K562 (cell line): ENCODE results near the gene GALM. TPM values are rescaled to one million over a fixed set of nuclear protein-coding genes. Genes with fewer than 3 reads are reported as not detected.

Source experiments
- ATF7 ChIP-seq: fragments of 450-650 bp; IDR thresholded peaks from 2 replicates; pipeline ENCODE4 v1.7.1; 2014; ENCODE audit warnings: mild to moderate bottlenecking, moderate library complexity
- CBFA2T2 ChIP-seq: fragments of 450-650 bp; conservative IDR thresholded peaks from 2 replicates; pipeline ENCODE4 v1.6.1; 2017; ENCODE audit warnings: mild to moderate bottlenecking
- CBFB ChIP-seq: sonication (generic); formaldehyde crosslinking; IDR thresholded peaks from 2 replicates; pipeline ENCODE4 v1.4.0; 2020; ENCODE audit warnings: mild to moderate bottlenecking, missing genetic modification reagents
- CCNT2 ChIP-seq: IDR thresholded peaks from 2 replicates; pipeline ENCODE4 v1.6.1; 2011; ENCODE audit warnings: borderline replicate concordance, low read depth, mild to moderate bottlenecking, moderate library complexity, mixed read lengths, low read length; ENCODE audit not compliant: insufficient read length; ENCODE audit errors: extremely low read depth
- CXXC5 ChIP-seq: fragments of 250-450 bp; sonication (Bioruptor Pico); IDR thresholded peaks from 2 replicates; pipeline ENCODE4 v1.8.0; 2022; ENCODE audit warnings: inconsistent platforms, mild to moderate bottlenecking, moderate library complexity
- ESRRB ChIP-seq: fragments of 250-450 bp; sonication (Bioruptor Pico); IDR thresholded peaks from 2 replicates; pipeline ENCODE4 v1.5.0; 2020; ENCODE audit warnings: mild to moderate bottlenecking, moderate library complexity, borderline replicate concordance
- FOXJ3 ChIP-seq: sonication (generic); formaldehyde crosslinking; IDR thresholded peaks from 2 replicates; pipeline ENCODE4 v1.4.0; 2020; ENCODE audit warnings: mild to moderate bottlenecking, missing genetic modification reagents
- ILK ChIP-seq: fragments of 450-650 bp; IDR thresholded peaks from 2 replicates; pipeline ENCODE4 v1.6.1; 2016; ENCODE audit warnings: missing genetic modification characterization, low read depth, mild to moderate bottlenecking, missing compliant biosample characterization, moderate library complexity, borderline replicate concordance
- MEF2D ChIP-seq: conservative IDR thresholded peaks from 2 replicates; pipeline ENCODE4 v1.6.1; 2016; ENCODE audit warnings: low read depth, missing genetic modification characterization, missing compliant biosample characterization
- NCOR1 ChIP-seq: fragments of 450-650 bp; IDR thresholded peaks from 2 replicates; pipeline ENCODE4 v1.6.1; 2016; ENCODE audit warnings: mild to moderate bottlenecking, moderate library complexity
- NFRKB ChIP-seq: fragments of 450-650 bp; IDR thresholded peaks from 2 replicates; pipeline ENCODE4 v1.6.1; 2016; ENCODE audit warnings: low read depth
- NR2C1 ChIP-seq, 2 experiments: fragments of 450-650 bp; IDR thresholded peaks; 2 replicates each; pipeline ENCODE4 v1.6.1; 2017; ENCODE audit warnings: mild to moderate bottlenecking in 2 of 2, antibody characterized with exemption in 1 of 2, inconsistent platforms in 1 of 2, missing compliant biosample characterization in 1 of 2, missing genetic modification characterization in 1 of 2
- PRPF4 ChIP-seq: fragments of 200-400 bp; formaldehyde crosslinking; IDR thresholded peaks from one replicate; pipeline ENCODE4 v1.6.1; 2017; ENCODE audit warnings: low read length, low read depth, mild to moderate bottlenecking; ENCODE audit not compliant: insufficient read depth, poor library complexity, severe bottlenecking
- RCOR1 ChIP-seq, 2 experiments: IDR thresholded peaks; 2 replicates each; pipeline ENCODE4 v1.6.1; 2012; ENCODE audit warnings: low read depth in 2 of 2, low read length in 2 of 2, borderline replicate concordance in 1 of 2, improper control_type of control experiment in 1 of 2
- SMARCE1 ChIP-seq: fragments of 450-650 bp; IDR thresholded peaks from 2 replicates; pipeline ENCODE4 v1.7.1; 2016; ENCODE audit warnings: mild to moderate bottlenecking
- SOX6 ChIP-seq: fragments of 450-650 bp; IDR thresholded peaks from 2 replicates; pipeline ENCODE4 v1.6.1; 2014; ENCODE audit warnings: mild to moderate bottlenecking
- STAG1 ChIP-seq: sonication (generic); formaldehyde crosslinking; IDR thresholded peaks from 2 replicates; pipeline ENCODE4 v1.5.0; 2020; ENCODE audit warnings: missing genetic modification reagents, borderline replicate concordance
- TBL1XR1 ChIP-seq, 2 experiments: IDR thresholded peaks; 2 replicates each; pipeline ENCODE4 v1.6.1; 2012; ENCODE audit warnings: improper control_type of control experiment in 2 of 2, low read length in 2 of 2, mild to moderate bottlenecking in 1 of 2
- THAP7 ChIP-seq: fragments of 250-450 bp; sonication (Bioruptor Pico); IDR thresholded peaks from 2 replicates; pipeline ENCODE4 v1.5.0; 2021
- TOE1 ChIP-seq, 2 experiments: fragments of 450-650 bp in 1 of 2; sonication (generic) in 1 of 2; formaldehyde crosslinking in 1 of 2; IDR thresholded peaks; 2 replicates each; pipeline versions ENCODE4 v1.7.1 to v1.8.0; 2016 to 2022; ENCODE audit warnings: borderline replicate concordance in 2 of 2, mild to moderate bottlenecking in 2 of 2, antibody characterized with exemption in 1 of 2, inconsistent platforms in 1 of 2, low read depth in 1 of 2, missing genetic modification reagents in 1 of 2, moderate library complexity in 1 of 2
- ZNF197 ChIP-seq: fragments of 200-800 bp; sonication (Bioruptor generic); IDR thresholded peaks from 2 replicates; pipeline ENCODE4 v1.6.1; 2016; ENCODE audit warnings: low read depth, missing genetic modification characterization, missing compliant biosample characterization
- ZNF224 ChIP-seq: sonication (generic); formaldehyde crosslinking; IDR thresholded peaks from 2 replicates; pipeline ENCODE4 v1.8.0; 2022; ENCODE audit warnings: mild to moderate bottlenecking, missing genetic modification reagents
- ZNF282 ChIP-seq: sonication (generic); formaldehyde crosslinking; IDR thresholded peaks from 2 replicates; pipeline ENCODE4 v1.8.1; 2023; ENCODE audit warnings: missing genetic modification reagents
- ZNF436 ChIP-seq: fragments of 250-450, 450-650 bp; sonication (Bioruptor Pico); formaldehyde crosslinking; IDR thresholded peaks from 2 replicates; pipeline ENCODE4 v1.7.0; 2020; ENCODE audit warnings: mild to moderate bottlenecking
- ZNF766 ChIP-seq: fragments of 200-800 bp; sonication (Bioruptor generic); conservative IDR thresholded peaks from 2 replicates; pipeline ENCODE4 v1.6.1; 2016; ENCODE audit warnings: missing genetic modification characterization, missing compliant biosample characterization
- polyA plus RNA-seq, 8 experiments: library from polyadenylated mRNA; depleted of rRNA in 4 of 8; stranded (reverse) in 5 of 8; unstranded in 3 of 8; fragments of >200 nt; fragmentation: Nextera tagmentation in 2 of 8; fragmentation: Illumina TruSeq in 1 of 8; extraction: Ambion mirVana in 2 of 8; extraction: Trizol in 1 of 8; gene quantifications; 2 replicates each; pipeline versions ENCODE4 v1.2.1 to v1.2.3, GENCODE V29; 2011 to 2014; ENCODE audit warnings: inconsistent platforms in 1 of 8, missing spikeins in 1 of 8
- total RNA-seq, 7 experiments: library from RNA; depleted of rRNA in 6 of 7; stranded (reverse); fragments of >200 nt in 6 of 7; fragmentation: Illumina TruSeq in 2 of 7; extraction: Trizol in 2 of 7; gene quantifications; 2 replicates each; pipeline versions ENCODE4 v1.2.1 to v1.2.3, GENCODE V29; 2011 to 2021; ENCODE audit warnings: low replicate concordance in 1 of 7
- TF ChIP-seq, protein P1 (sequence below): fragments of 450-650 bp; IDR thresholded peaks from 2 replicates; pipeline ENCODE4 v1.6.1; 2016
- TF ChIP-seq, protein P2 (sequence below): fragments of 250-450 bp; sonication (Bioruptor Pico); IDR thresholded peaks from 2 replicates; pipeline ENCODE4 v1.5.0; 2020; ENCODE audit warnings: mild to moderate bottlenecking

Gene GALM
- total and polyA plus RNA-seq, 9 of the 15 experiments (the other 6 are each of a cell fraction or from before 2014, with no cell fraction given) = 22.1 to 51.7 (median 27.9) TPM

DNA sequence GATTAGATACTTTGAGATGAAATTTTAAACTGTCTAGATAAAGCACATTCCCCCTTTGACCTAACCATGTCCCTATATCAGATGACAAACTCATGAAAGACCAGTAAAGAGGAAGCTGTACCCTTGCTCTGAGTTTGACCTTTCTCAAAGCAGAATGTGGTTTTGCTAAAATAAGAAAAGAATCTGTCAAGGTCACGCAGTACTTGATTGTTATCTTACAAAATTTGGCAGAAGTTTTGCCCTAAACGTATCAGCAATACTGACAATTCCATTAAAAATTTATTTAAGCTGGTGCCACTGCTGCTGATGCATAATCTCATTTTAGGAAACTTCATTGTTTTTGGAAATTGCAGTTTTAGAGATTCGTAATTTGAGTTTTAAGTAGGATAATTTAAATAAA is 31.2 kb upstream of the GALM start (continued):
- TF ChIP-seq, protein P1, sequence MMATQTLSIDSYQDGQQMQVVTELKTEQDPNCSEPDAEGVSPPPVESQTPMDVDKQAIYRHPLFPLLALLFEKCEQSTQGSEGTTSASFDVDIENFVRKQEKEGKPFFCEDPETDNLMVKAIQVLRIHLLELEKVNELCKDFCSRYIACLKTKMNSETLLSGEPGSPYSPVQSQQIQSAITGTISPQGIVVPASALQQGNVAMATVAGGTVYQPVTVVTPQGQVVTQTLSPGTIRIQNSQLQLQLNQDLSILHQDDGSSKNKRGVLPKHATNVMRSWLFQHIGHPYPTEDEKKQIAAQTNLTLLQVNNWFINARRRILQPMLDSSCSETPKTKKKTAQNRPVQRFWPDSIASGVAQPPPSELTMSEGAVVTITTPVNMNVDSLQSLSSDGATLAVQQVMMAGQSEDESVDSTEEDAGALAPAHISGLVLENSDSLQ = 0 out of 2 replicates have a peak, but pooled peaks have one; percentile 14
- TF ChIP-seq ESRRB (CRISPR knock-in tag) (no peak), CBFB (CRISPR knock-in tag) (no peak), STAG1 (CRISPR knock-in tag) (no peak), ZNF282 (CRISPR knock-in tag) (no peak), THAP7 (CRISPR knock-in tag) (no peak), ZNF197 (CRISPR knock-in tag) (0 out of 2 replicates have a peak, but pooled peaks have one; percentile 53), CBFA2T2 (no peak), ZNF436 (no peak), PRPF4 (no peak), NR2C1 (IDR thresholded peaks at IDR 0.05) (peak; percentile 77), NR2C1 (tag; IDR thresholded peaks at IDR 0.05) (peak; percentile 85), ATF7 (peak; percentile 18; the same call in 1 of the 2 replicates), CXXC5 (CRISPR knock-in tag) (peak; percentile 25; the same call in 1 of the 2 replicates), ZNF766 (peak; percentile 45; the same call in 1 of the 2 replicates), RCOR1 (IDR thresholded peaks at IDR 0.05; ENCODE audit: borderline replicate concordance in 1 of 2, low read depth in 2 of 2, low read length in 2 of 2) (peak in 1 of 2 experiments; percentile 97; a peak in 2 of 4 replicates), ZNF224 (no peak), TBL1XR1 (IDR thresholded peaks at IDR 0.05; ENCODE audit: low read length in 2 of 2) (peak in 1 of 2 experiments; percentile 53; a peak in 2 of 4 replicates), MEF2D (peak; percentile 96), SMARCE1 (peak; percentile 76; the same call in 1 of the 2 replicates), NCOR1 (0 out of 2 replicates have a peak, but pooled peaks have one; percentile 23), TOE1 (IDR thresholded peaks at IDR 0.05; ENCODE audit: borderline replicate concordance) (no peak), TOE1 (CRISPR knock-in tag; IDR thresholded peaks at IDR 0.05; ENCODE audit: borderline replicate concordance, low read depth) (no peak), FOXJ3 (CRISPR knock-in tag) (no peak), NFRKB (no peak), CCNT2 (peak; percentile 38), SOX6 (peak; percentile 83), ILK (no peak)
- TF ChIP-seq, protein P2, sequence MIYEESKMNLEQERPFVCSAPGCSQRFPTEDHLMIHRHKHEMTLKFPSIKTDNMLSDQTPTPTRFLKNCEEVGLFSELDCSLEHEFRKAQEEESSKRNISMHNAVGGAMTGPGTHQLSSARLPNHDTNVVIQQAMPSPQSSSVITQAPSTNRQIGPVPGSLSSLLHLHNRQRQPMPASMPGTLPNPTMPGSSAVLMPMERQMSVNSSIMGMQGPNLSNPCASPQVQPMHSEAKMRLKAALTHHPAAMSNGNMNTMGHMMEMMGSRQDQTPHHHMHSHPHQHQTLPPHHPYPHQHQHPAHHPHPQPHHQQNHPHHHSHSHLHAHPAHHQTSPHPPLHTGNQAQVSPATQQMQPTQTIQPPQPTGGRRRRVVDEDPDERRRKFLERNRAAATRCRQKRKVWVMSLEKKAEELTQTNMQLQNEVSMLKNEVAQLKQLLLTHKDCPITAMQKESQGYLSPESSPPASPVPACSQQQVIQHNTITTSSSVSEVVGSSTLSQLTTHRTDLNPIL (CRISPR knock-in tag) = no peak
